ENCODE results near the gene RPRML. TPM values are rescaled to one million over a fixed set of nuclear protein-coding genes. Genes with fewer than 3 reads are reported as not detected.

Gene RPRML
- polyA plus RNA-seq, 2 of the 4 experiments (the other 2 are of a cell fraction), result 0.10 TPM

DNA sequence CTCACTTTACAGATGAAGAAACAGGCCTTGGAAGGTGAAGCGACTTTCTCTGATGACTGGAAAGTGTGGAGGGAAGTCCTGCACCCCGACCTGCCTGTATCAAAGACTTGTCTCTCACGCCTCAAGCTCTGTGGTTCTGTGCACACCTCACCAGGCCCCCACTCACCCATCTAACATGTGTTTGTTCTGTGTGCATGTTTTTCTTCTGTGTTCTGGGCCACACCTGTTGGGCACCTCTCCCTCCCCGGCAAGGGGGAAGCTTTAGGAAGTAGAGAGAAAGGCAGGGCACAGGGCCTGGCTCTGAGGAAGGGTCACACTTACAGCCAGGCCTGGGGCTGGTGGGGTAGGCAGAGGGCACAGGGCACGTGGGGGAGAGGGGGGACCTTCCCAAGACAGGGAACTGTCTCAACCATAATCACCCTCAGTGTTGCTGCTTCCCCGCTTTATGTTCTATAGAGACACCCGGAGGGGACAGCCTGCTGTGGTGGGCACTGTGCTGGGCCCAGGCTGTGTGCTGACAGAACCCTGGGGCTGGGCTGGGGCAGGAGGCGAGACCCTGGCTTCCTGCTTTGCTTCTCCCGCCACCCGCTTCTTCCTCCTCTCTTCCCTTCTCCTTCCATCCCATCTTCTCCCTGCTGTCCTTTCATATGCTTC is 7.3 kb downstream of the RPRML start:
- DNase-seq (ENCODE audit: low read depth in 1 of 2, low spot score in 1 of 2), result no peak
- Histone ChIP-seq H3K27ac (no peak overlapping the region), H3K4me1 (no peaks in the 10 kb centered on the region), H3K4me2 (no peak overlapping the region), H3K4me3 (no peak overlapping the region), H3K9me3 (no peaks in the 10 kb centered on the region)
- POLR2A ChIA-PET, result no interaction called here
- CTCF ChIA-PET, result interaction anchor here (2.3 to 32.4 kb wide), 2 partner anchors 20 to 29 kb away, joined by 9 to 460 read pairs; no protein-coding TSS in a partner anchor
- TF ChIP-seq ESRRA (IDR thresholded peaks at IDR 0.05; ENCODE audit: borderline replicate concordance, low read length) (no peak), RCOR1 (IDR thresholded peaks at IDR 0.05; ENCODE audit: low read depth, low read length) (no peak), CHD4 (IDR thresholded peaks at IDR 0.05; ENCODE audit: borderline replicate concordance) (no peak), ZNF302 (CRISPR knock-in tag; IDR thresholded peaks at IDR 0.05) (no peak), ZSCAN20 (CRISPR knock-in tag; IDR thresholded peaks at IDR 0.05) (no peak), NPAS2 (CRISPR knock-in tag; IDR thresholded peaks at IDR 0.05; ENCODE audit: borderline replicate concordance) (no peak)
- TF ChIP-seq, protein P1, sequence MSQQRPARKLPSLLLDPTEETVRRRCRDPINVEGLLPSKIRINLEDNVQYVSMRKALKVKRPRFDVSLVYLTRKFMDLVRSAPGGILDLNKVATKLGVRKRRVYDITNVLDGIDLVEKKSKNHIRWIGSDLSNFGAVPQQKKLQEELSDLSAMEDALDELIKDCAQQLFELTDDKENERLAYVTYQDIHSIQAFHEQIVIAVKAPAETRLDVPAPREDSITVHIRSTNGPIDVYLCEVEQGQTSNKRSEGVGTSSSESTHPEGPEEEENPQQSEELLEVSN (IDR thresholded peaks at IDR 0.05; ENCODE audit: borderline replicate concordance, low read depth), result no peak
- 69% methylated on average over 10 of the region's 10 CpGs for WGBS (ENCODE audit: missing lambda C conversion rate)
- ATAC-seq, result no peak
- FAIRE-seq, result no peak

DNA sequence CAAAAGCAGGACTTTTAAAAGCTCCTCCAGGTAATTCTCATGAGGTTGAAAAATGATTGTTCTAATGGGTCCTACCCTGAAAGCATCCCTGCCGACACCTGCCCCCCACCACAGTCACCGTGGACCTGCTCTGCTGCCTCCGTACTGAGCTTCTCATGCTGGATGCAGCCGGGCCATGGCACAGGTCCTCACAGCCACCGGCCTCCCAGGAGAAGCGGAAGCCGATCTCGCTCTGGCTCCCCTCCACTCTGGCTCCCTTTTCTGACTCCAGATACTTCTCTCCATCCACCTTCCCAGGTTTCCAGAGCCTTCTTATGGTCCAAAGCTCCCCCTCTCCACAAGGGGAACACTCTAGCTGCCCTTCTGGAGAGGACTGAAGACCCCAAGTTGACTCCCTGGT is 10.2 kb downstream of the RPRML start:
- CTCF ChIA-PET, result interaction anchor here (0.7 to 32.4 kb wide), 7 partner anchors 11 to 133 kb away, joined by 3 to 460 read pairs (median 4); partner anchors contain the start of gene RPRML
- Histone ChIP-seq H3K9me3 (no peaks in the 10 kb centered on the region), H3K4me1 (no peaks in the 10 kb centered on the region), H3K27ac (no peak overlapping the region), H3K4me2 (no peak overlapping the region), H3K4me3 (no peak overlapping the region)
- ATAC-seq, result no peak
- no peak for FAIRE-seq
- 90% methylated on average over 8 of the region's 8 CpGs for WGBS (ENCODE audit: missing lambda C conversion rate)
- TF ChIP-seq HDAC2 (IDR thresholded peaks at IDR 0.05) (no peak), ZNF302 (CRISPR knock-in tag; IDR thresholded peaks at IDR 0.05) (no peak), RNF2 (IDR thresholded peaks at IDR 0.05; ENCODE audit: borderline replicate concordance, low read depth) (no peak)
- POLR2A ChIA-PET, result interaction anchor here (0.5 kb wide), 1 partner anchor 14 kb away, joined by 4 read pairs; no protein-coding TSS in a partner anchor
- no peak for DNase-seq (ENCODE audit: low read depth in 1 of 2, low spot score in 1 of 2)

DNA sequence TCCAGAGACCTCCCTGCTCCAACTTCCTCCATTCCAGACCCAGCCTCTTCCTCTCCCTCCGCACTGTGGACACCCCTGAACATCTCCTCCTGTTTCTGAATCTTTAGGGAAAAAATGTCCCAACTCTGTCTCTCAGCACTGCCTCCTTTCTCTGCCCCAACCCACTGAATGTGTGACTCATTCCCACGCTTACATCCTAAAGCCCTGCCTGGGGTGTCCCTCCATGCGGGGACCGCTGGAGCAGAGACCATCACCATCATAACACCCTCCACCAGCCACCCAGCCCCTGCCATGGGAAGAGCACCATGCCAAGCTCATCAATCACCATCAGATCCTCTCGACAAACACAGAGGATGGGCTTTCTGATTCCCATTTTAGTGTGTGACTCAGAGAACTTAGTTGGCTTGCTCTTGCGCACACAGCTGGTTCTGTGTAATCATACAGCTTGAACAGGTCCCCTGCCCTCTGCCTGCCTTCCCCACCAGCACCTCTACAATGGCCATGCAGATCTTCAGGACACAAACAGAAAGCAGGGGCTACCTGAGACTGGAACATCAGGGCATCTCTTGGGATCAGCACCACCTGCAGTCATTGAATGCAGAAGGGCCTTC is 10.7 kb downstream of the RPRML start:
- Histone ChIP-seq H3K27ac (no peak overlapping the region), H3K4me3 (no peak overlapping the region), H3K9me3 (no peaks in the 10 kb centered on the region), H3K4me2 (no peak overlapping the region), H3K4me1 (no peaks in the 10 kb centered on the region)
- FAIRE-seq (no peak), DNase-seq (ENCODE audit: low read depth in 1 of 2, low spot score in 1 of 2) (no peak), ATAC-seq (no peak)
- 65% methylated on average over 6 of the region's 6 CpGs for WGBS (ENCODE audit: missing lambda C conversion rate)
- TF ChIP-seq, protein P1 (IDR thresholded peaks at IDR 0.05; ENCODE audit: borderline replicate concordance, low read depth), result no peak
- TF ChIP-seq MYC (IDR thresholded peaks at IDR 0.05; ENCODE audit: borderline replicate concordance, low read length) (no peak), CEBPB (IDR thresholded peaks at IDR 0.05) (no peak), MAZ (IDR thresholded peaks at IDR 0.05; ENCODE audit: borderline replicate concordance, low read depth, low read length) (no peak), GATA3 (IDR thresholded peaks at IDR 0.05; ENCODE audit: borderline replicate concordance) (no peak), TP53 (CRISPR knock-in tag; IDR thresholded peaks at IDR 0.05) (no peak), JUNB (IDR thresholded peaks at IDR 0.05) (no peak), ZC3H11A (IDR thresholded peaks at IDR 0.05) (no peak), SREBF2 (IDR thresholded peaks at IDR 0.05) (no peak), PHF8 (IDR thresholded peaks at IDR 0.05; ENCODE audit: borderline replicate concordance, low read depth) (no peak), POLR2A (IDR thresholded peaks at IDR 0.05; ENCODE audit: low read length) (no peak)
- TF ChIP-seq, protein P2, sequence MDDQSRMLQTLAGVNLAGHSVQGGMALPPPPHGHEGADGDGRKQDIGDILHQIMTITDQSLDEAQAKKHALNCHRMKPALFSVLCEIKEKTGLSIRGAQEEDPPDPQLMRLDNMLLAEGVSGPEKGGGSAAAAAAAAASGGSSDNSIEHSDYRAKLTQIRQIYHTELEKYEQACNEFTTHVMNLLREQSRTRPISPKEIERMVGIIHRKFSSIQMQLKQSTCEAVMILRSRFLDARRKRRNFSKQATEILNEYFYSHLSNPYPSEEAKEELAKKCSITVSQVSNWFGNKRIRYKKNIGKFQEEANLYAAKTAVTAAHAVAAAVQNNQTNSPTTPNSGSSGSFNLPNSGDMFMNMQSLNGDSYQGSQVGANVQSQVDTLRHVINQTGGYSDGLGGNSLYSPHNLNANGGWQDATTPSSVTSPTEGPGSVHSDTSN (IDR thresholded peaks at IDR 0.05), result no peak
- TF ChIP-seq, protein P3, sequence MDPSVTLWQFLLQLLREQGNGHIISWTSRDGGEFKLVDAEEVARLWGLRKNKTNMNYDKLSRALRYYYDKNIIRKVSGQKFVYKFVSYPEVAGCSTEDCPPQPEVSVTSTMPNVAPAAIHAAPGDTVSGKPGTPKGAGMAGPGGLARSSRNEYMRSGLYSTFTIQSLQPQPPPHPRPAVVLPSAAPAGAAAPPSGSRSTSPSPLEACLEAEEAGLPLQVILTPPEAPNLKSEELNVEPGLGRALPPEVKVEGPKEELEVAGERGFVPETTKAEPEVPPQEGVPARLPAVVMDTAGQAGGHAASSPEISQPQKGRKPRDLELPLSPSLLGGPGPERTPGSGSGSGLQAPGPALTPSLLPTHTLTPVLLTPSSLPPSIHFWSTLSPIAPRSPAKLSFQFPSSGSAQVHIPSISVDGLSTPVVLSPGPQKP (IDR thresholded peaks at IDR 0.05; ENCODE audit: low read depth, low read length), result no peak
- ChIA-PET POLR2A (interaction anchor here (0.5 kb wide), 1 partner anchor 15 kb away, joined by 4 read pairs; no protein-coding TSS in a partner anchor), CTCF (interaction anchor here (0.6 to 32.4 kb wide), 8 partner anchors 11 to 133 kb away, joined by 3 to 460 read pairs (median 4); partner anchors contain the start of gene RPRML)

All from A549 (cell line).